Measurements from ENCODE around the gene SPIRE2.

SPIRE2 gene

DNA sequence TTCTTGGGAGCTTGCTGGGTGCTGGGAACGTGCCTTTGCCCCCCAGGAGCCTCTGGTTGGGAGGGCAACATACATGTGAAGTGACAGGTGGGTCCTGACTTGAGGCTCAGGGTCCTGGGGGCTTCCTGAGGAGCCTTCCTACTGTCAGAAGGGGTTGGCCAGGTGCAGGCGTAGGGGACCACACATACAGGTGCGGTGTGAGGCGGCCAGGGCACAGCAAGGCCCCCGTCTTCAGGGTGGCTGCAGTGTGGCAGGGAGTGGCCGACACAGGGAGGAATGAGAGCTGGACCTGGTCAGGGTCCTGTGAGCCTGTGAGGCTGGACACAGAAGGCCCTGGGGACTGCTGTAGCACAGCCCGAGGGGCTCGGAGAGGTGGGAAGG is 55.8 kb downstream of the SPIRE2 start:
- no peaks in the 10 kb centered on the region for H3K9me3 ChIP-seq (ENCODE audit: control extremely low read depth in 1 of 5, control insufficient read depth in 4 of 5, insufficient read depth in 2 of 5, low read depth in 1 of 5, low read length in 4 of 5)
- no peaks in the 10 kb centered on the region for H3K27me3 ChIP-seq (replicated peaks in 2 of 5; ENCODE audit: control insufficient read depth in 4 of 5, insufficient read depth in 5 of 5, low read length in 4 of 5)
- ChIA-PET POLR2A (no interaction called here), CTCF (no interaction called here)
- H3K4me3 ChIP-seq (ENCODE audit: control insufficient read depth in 1 of 7, extremely low read depth in 1 of 7, insufficient read depth in 4 of 7, low read depth in 2 of 7, low read length in 6 of 7) = no peak overlapping the region
- no peak for DNase-seq
- H3K36me3 ChIP-seq (ENCODE audit: control insufficient read depth in 4 of 4, insufficient read depth in 4 of 4, low read length in 3 of 4) = peaks cover 15 to 85% (median 55%) of the 10 kb centered on the region in 4 experiments
- WGBS (ENCODE audit: insufficient coverage) = 95% methylated on average over 6 of the region's 8 CpGs
- H3K27ac ChIP-seq (ENCODE audit: insufficient read depth in 1 of 2, low read depth in 1 of 2, low read length in 2 of 2, poor library complexity in 1 of 2, severe bottlenecking in 2 of 2) = no peak overlapping the region
- H3K4me1 ChIP-seq (ENCODE audit: control extremely low read depth in 1 of 4, control insufficient read depth in 4 of 4, insufficient read depth in 4 of 4, low read length in 3 of 4) = no peaks in the 10 kb centered on the region

DNA sequence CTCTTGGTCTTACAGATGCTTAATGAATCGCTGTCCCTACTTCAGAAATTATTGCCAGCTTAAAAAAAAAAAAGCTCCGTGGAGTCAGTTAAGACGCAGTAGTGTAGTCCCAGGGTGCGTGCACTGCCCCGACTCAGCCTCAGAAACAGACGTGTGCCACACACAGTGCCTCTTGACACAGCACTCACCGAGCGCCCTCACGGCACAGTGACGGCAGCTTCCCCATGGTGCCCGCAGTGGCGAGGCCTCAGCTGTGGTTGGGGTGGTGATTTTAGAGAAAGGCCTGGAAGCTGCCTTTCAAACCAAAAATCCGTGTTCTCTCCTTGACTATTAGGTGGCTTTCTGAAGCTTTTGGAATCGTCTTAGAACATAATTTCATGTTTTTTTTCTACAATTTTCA is 59.0 kb downstream of the SPIRE2 start:
- WGBS (ENCODE audit: insufficient coverage) = 96% methylated on average over 13 of the region's 14 CpGs
- Histone ChIP-seq H3K4me3 (ENCODE audit: control insufficient read depth in 1 of 7, extremely low read depth in 1 of 7, insufficient read depth in 4 of 7, low read depth in 2 of 7, low read length in 6 of 7) (no peak overlapping the region), H3K4me1 (ENCODE audit: control extremely low read depth in 1 of 4, control insufficient read depth in 4 of 4, insufficient read depth in 4 of 4, low read length in 3 of 4) (no peaks in the 10 kb centered on the region), H3K27me3 (replicated peaks in 2 of 5; ENCODE audit: control insufficient read depth in 4 of 5, insufficient read depth in 5 of 5, low read length in 4 of 5) (no peaks in the 10 kb centered on the region), H3K27ac (ENCODE audit: insufficient read depth in 1 of 2, low read depth in 1 of 2, low read length in 2 of 2, poor library complexity in 1 of 2, severe bottlenecking in 2 of 2) (no peak overlapping the region), H3K9me3 (ENCODE audit: control extremely low read depth in 1 of 5, control insufficient read depth in 4 of 5, insufficient read depth in 2 of 5, low read depth in 1 of 5, low read length in 4 of 5) (no peaks in the 10 kb centered on the region), H3K36me3 (ENCODE audit: control insufficient read depth in 4 of 4, insufficient read depth in 4 of 4, low read length in 3 of 4) (peaks cover 10 to 89% (median 57%) of the 10 kb centered on the region in 4 experiments)
- POLR2A ChIA-PET = no interaction called here
- no peak for DNase-seq
- CTCF ChIA-PET = interaction anchor here (0.8 to 1.5 kb wide), 4 partner anchors 21 to 181 kb away, joined by 3 to 6 read pairs (median 4); no protein-coding TSS in a partner anchor

DNA sequence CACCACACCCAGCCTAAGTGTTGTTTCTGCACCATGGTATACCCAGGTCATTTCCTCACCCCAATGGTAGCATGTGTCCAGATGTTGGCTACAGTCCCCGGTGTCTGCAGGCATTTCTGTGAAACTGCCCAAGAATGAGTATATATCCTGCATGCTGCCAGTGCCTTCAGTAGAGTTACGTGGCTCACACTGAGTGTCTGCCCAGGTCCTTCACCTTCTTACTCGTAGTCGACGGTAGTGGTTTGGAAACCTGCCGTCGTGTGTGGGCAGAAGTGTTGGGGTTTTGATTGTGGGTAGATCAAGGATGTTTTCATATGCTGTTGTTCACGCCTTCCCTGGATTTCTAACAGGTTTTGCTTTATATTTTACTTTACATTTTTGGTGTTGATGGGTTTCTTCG is 61.9 kb downstream of the SPIRE2 start:
- Histone ChIP-seq H3K27ac (ENCODE audit: insufficient read depth in 1 of 2, low read depth in 1 of 2, low read length in 2 of 2, poor library complexity in 1 of 2, severe bottlenecking in 2 of 2) (no peak overlapping the region), H3K27me3 (replicated peaks in 2 of 5; ENCODE audit: control insufficient read depth in 4 of 5, insufficient read depth in 5 of 5, low read length in 4 of 5) (no peaks in the 10 kb centered on the region), H3K36me3 (ENCODE audit: control insufficient read depth in 4 of 4, insufficient read depth in 4 of 4, low read length in 3 of 4) (peaks cover 7 to 88% (median 61%) of the 10 kb centered on the region in 4 experiments), H3K9me3 (ENCODE audit: control extremely low read depth in 1 of 5, control insufficient read depth in 4 of 5, insufficient read depth in 2 of 5, low read depth in 1 of 5, low read length in 4 of 5) (no peaks in the 10 kb centered on the region), H3K4me3 (ENCODE audit: control insufficient read depth in 1 of 7, extremely low read depth in 1 of 7, insufficient read depth in 4 of 7, low read depth in 2 of 7, low read length in 6 of 7) (no peak overlapping the region), H3K4me1 (ENCODE audit: control extremely low read depth in 1 of 4, control insufficient read depth in 4 of 4, insufficient read depth in 4 of 4, low read length in 3 of 4) (no peaks in the 10 kb centered on the region)
- CTCF ChIA-PET = no interaction called here
- DNase-seq = no peak
- POLR2A ChIA-PET = no interaction called here
- WGBS (ENCODE audit: insufficient coverage) = 92% methylated on average over 2 of the region's 9 CpGs

DNA sequence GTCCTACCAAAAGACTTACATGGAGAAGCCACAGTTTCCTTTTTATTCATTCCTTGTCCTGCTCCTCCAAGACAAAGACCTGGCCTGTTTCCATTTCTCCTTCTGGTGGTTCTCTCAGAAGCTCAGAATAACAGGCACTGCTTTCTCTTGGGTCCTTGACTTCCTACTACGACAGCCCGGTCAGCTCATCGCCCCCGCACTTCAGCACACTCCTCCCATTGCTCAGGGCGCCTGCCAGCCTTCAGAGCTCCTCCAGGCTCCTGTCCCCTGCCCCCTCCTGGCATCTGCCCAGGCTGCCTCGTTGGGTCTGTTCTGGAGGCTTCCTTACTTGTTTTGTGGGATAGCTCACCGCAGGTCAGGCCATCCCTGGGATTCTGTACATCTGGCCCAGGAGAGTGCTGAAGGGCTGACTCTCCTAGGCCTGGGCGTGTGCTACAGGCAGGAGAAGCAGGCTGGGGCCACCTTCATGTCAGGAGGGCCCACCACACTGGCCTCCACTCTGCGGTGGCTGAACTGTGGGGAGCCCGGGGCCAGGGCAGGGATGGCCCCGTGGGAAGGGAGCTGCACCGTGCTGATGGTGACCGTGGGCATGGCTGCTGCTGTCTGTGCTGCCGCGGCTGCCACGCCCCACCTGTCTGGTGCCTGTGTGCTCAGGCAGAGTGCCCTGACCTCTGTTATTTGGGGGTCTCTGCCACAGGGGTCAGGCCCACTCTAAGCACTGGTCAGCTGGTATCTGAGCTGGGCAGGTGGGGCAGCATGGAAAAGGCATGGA is 62.8 kb downstream of the SPIRE2 start:
- Histone ChIP-seq H3K27ac (ENCODE audit: insufficient read depth in 1 of 2, low read depth in 1 of 2, low read length in 2 of 2, poor library complexity in 1 of 2, severe bottlenecking in 2 of 2) (no peak overlapping the region), H3K27me3 (replicated peaks in 2 of 5; ENCODE audit: control insufficient read depth in 4 of 5, insufficient read depth in 5 of 5, low read length in 4 of 5) (no peaks in the 10 kb centered on the region), H3K4me1 (ENCODE audit: control extremely low read depth in 1 of 4, control insufficient read depth in 4 of 4, insufficient read depth in 4 of 4, low read length in 3 of 4) (no peaks in the 10 kb centered on the region), H3K9me3 (ENCODE audit: control extremely low read depth in 1 of 5, control insufficient read depth in 4 of 5, insufficient read depth in 2 of 5, low read depth in 1 of 5, low read length in 4 of 5) (no peaks in the 10 kb centered on the region), H3K4me3 (ENCODE audit: control insufficient read depth in 1 of 7, extremely low read depth in 1 of 7, insufficient read depth in 4 of 7, low read depth in 2 of 7, low read length in 6 of 7) (no peak overlapping the region), H3K36me3 (ENCODE audit: control insufficient read depth in 4 of 4, insufficient read depth in 4 of 4, low read length in 3 of 4) (peaks cover 10 to 88% (median 60%) of the 10 kb centered on the region in 4 experiments)
- ChIA-PET POLR2A (no interaction called here), CTCF (no interaction called here)
- WGBS (ENCODE audit: insufficient coverage) = 97% methylated on average over 11 of the region's 16 CpGs
- no peak for DNase-seq

DNA sequence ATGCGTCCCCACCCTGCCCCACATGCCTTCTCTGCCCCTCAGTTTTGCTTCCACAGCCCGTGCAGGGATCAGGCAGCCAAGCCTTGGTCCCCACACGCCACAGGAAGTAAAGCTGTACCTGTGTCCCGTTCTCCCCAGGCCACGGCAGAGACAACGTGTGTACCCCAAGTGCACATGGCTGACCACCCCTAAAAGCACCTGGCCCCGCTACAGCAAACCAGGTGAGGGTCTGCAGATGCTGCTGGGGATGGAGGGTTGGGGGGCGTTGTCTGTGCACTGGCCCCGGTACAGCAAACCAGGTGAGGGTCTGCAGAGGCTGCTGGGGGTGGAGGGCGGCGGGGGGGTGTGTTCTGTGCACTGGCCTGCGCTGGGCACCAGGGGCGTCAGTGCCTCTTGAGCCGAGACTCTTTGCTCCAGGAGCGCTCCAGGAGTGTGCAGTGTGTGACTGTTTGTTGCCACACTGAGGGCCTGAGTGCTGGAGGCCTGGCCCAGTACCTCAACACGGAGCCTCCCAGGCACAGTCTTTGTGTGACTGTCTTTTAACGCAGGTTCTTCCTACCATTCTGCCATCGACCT is 63.9 kb downstream of the SPIRE2 start:
- ChIA-PET CTCF (interaction anchor here (0.6 kb wide), 1 partner anchor 79 kb away, joined by 4 read pairs; no protein-coding TSS in a partner anchor), POLR2A (no interaction called here)
- Histone ChIP-seq H3K36me3 (ENCODE audit: control insufficient read depth in 4 of 4, insufficient read depth in 4 of 4, low read length in 3 of 4) (peaks cover 12 to 90% (median 59%) of the 10 kb centered on the region in 4 experiments), H3K27ac (ENCODE audit: insufficient read depth in 1 of 2, low read depth in 1 of 2, low read length in 2 of 2, poor library complexity in 1 of 2, severe bottlenecking in 2 of 2) (no peak overlapping the region), H3K4me1 (ENCODE audit: control extremely low read depth in 1 of 4, control insufficient read depth in 4 of 4, insufficient read depth in 4 of 4, low read length in 3 of 4) (no peaks in the 10 kb centered on the region), H3K27me3 (replicated peaks in 2 of 5; ENCODE audit: control insufficient read depth in 4 of 5, insufficient read depth in 5 of 5, low read length in 4 of 5) (no peaks in the 10 kb centered on the region), H3K4me3 (ENCODE audit: control insufficient read depth in 1 of 7, extremely low read depth in 1 of 7, insufficient read depth in 4 of 7, low read depth in 2 of 7, low read length in 6 of 7) (no peak overlapping the region), H3K9me3 (ENCODE audit: control extremely low read depth in 1 of 5, control insufficient read depth in 4 of 5, insufficient read depth in 2 of 5, low read depth in 1 of 5, low read length in 4 of 5) (no peaks in the 10 kb centered on the region)
- DNase-seq = no peak
- 97% methylated on average over 15 of the region's 18 CpGs for WGBS (ENCODE audit: insufficient coverage)

DNA sequence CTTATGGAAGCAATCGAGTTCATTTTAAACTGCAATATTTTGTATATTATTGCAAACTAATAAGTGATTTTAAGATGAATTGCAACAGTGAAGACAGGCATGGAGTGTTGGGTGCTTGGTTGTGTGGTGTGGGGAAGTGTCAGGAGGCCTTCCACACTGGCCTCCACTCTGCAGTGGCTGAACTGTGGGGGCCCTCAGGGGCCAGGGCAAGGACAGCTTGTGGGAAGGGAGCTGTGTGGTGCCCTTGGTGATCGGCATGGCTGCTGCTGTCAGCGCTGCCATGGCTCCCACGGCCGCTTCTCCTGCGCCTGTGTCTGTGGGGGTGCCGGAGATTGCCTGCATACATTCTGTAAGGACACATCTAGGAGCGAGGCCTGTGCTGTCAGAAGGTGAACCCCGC is 64.4 kb downstream of the SPIRE2 start:
- over 99% methylated on average over 8 of the region's 9 CpGs for WGBS (ENCODE audit: insufficient coverage)
- POLR2A ChIA-PET = no interaction called here
- H3K36me3 ChIP-seq (ENCODE audit: control insufficient read depth in 4 of 4, insufficient read depth in 4 of 4, low read length in 3 of 4) = peaks cover 14 to 90% (median 57%) of the 10 kb centered on the region in 4 experiments

More for the DNA sequence above, 64.4 kb downstream of the SPIRE2 start:
- H3K27ac ChIP-seq (ENCODE audit: insufficient read depth in 1 of 2, low read depth in 1 of 2, low read length in 2 of 2, poor library complexity in 1 of 2, severe bottlenecking in 2 of 2) = no peak overlapping the region
- no peaks in the 10 kb centered on the region for H3K27me3 ChIP-seq (replicated peaks in 2 of 5; ENCODE audit: control insufficient read depth in 4 of 5, insufficient read depth in 5 of 5, low read length in 4 of 5)
- H3K9me3 ChIP-seq (ENCODE audit: control extremely low read depth in 1 of 5, control insufficient read depth in 4 of 5, insufficient read depth in 2 of 5, low read depth in 1 of 5, low read length in 4 of 5) = no peaks in the 10 kb centered on the region
- no peak for DNase-seq
- CTCF ChIA-PET = interaction anchor here (0.6 to 1.0 kb wide), 2 partner anchors 10 to 80 kb away, joined by 3 to 4 read pairs; no protein-coding TSS in a partner anchor
- no peaks in the 10 kb centered on the region for H3K4me1 ChIP-seq (ENCODE audit: control extremely low read depth in 1 of 4, control insufficient read depth in 4 of 4, insufficient read depth in 4 of 4, low read length in 3 of 4)
- H3K4me3 ChIP-seq (ENCODE audit: control insufficient read depth in 1 of 7, extremely low read depth in 1 of 7, insufficient read depth in 4 of 7, low read depth in 2 of 7, low read length in 6 of 7) = no peak overlapping the region
